Left lung (tissue), 10 donors: ENCODE measurements around the gene POGLUT3. TPM values are rescaled to one million over a fixed set of nuclear protein-coding genes. Genes with fewer than 3 reads are reported as not detected.

Source experiments
- ATAC-seq: fragments of 200-7000 bp; cut with Tn5 transposase; one replicate; pipeline ENCODE4 v1.9.1; 2020; ENCODE audit warnings: moderate library complexity
- DNase-seq, 4 donors: peaks; one replicate each; pipeline ENCODE4 v3.0.0-alpha.2; 2013 to 2020
- H3K27ac ChIP-seq, 2 donors: fragments of 200-600 bp; sonication (generic) in 1 of 2; one replicate each; pipeline versions ENCODE4 v1.5.0 to v1.8.0; 2020 to 2021
- H3K27me3 ChIP-seq, 2 donors: fragments of 200-600 bp; sonication (generic) in 1 of 2; one replicate each; pipeline versions ENCODE4 v1.5.0 to v1.8.0; 2020 to 2021
- H3K36me3 ChIP-seq, 2 donors: fragments of 200-600 bp; sonication (generic) in 1 of 2; one replicate each; pipeline versions ENCODE4 v1.5.0 to v1.8.0; 2020 to 2021
- H3K4me1 ChIP-seq, 2 donors: fragments of 200-600 bp; one replicate each; pipeline ENCODE4 v1.8.0; 2021
- H3K4me3 ChIP-seq, 2 donors: fragments of 200-600 bp; sonication (generic) in 1 of 2; one replicate each; pipeline versions ENCODE4 v1.5.0 to v1.8.0; 2020 to 2021; ENCODE audit warnings: mild to moderate bottlenecking in 1 of 2
- H3K9me3 ChIP-seq, 2 donors: fragments of 200-600 bp; sonication (generic) in 1 of 2; one replicate each; pipeline versions ENCODE4 v1.5.0 to v1.8.0; 2020 to 2021
- CTCF ChIP-seq, 2 donors: fragments of 200-600 bp; sonication (generic) in 1 of 2; IDR thresholded peaks; one replicate each; pipeline versions ENCODE4 v1.5.0 to v1.8.0; 2021; ENCODE audit warnings: antibody characterized with exemption in 2 of 2
- intact Hi-C, 2 donors: fragments of 100-400 bp; cut with DNase I; formaldehyde crosslinking; loops; one replicate each; pipeline versions ENCODE4 v1.11.2 to v1.14.2; 2022
- polyA plus RNA-seq, 6 donors: library from polyadenylated mRNA; unstranded; fragments of 120-200 nt; gene quantifications; one replicate each; pipeline ENCODE4 v1.2.1, GENCODE V29; 2013; ENCODE audit not compliant: insufficient read length in 6 of 6
- total RNA-seq, 2 donors: library from RNA; stranded (reverse); fragmentation: NEBNext Ultra II Directional; extraction: Animal tissue kit (Norgen Biotek cat#: 25700); gene quantifications; one replicate each; pipeline ENCODE4 v1.2.1, GENCODE V29; 2021
- donor health status: DM: no; HTN: yes; CAD: no.
- donor health status: DM: no; HTN: no; CAD: no.

Gene POGLUT3
- total and polyA plus RNA-seq, 8 donors, result 27.4 to 77.7 (median 65.6) TPM

GRCh38 chr11:108522318-108522717 is 24.1 kb upstream of the POGLUT3 start:
- TF ChIP-seq CTCF (IDR thresholded peaks at IDR 0.05), result no peak
- intact Hi-C loops, result no loop called here
- Histone ChIP-seq H3K9me3 (no peaks in the 10 kb centered on the region), H3K36me3 (no peaks in the 10 kb centered on the region), H3K27me3 (no peaks in the 10 kb centered on the region), H3K4me1 (no peaks in the 10 kb centered on the region), H3K27ac (no peak overlapping the region), H3K4me3 (no peak overlapping the region)
- DNase-seq, result no peak
- ATAC-seq, result no peak

- no peak for DNase-seq
- H3K27ac ChIP-seq, result no peak overlapping the region
- no peaks in the 10 kb centered on the region for H3K27me3 ChIP-seq
- H3K9me3 ChIP-seq, result no peaks in the 10 kb centered on the region
- intact Hi-C loops, result no loop called here
- no peak for ATAC-seq
- no peaks in the 10 kb centered on the region for H3K4me1 ChIP-seq
- peaks cover 0 to 12% of the 10 kb centered on the region in 2 donors for H3K36me3 ChIP-seq
- no peak overlapping the region for H3K4me3 ChIP-seq
- TF ChIP-seq CTCF (IDR thresholded peaks at IDR 0.05), result no peak
These were observed 20.4 kb upstream of the POGLUT3 start for GRCh38 chr11:108518581-108518980.

GRCh38 chr11:108516125-108516524 is 17.9 kb upstream of the POGLUT3 start:
- ATAC-seq, result no peak
- H3K4me3 ChIP-seq, result no peak overlapping the region
- no peak for DNase-seq
- TF ChIP-seq CTCF (IDR thresholded peaks at IDR 0.05), result no peak
- peaks cover 0 to 19% of the 10 kb centered on the region in 2 donors for H3K36me3 ChIP-seq
- no peaks in the 10 kb centered on the region for H3K9me3 ChIP-seq
- no peak overlapping the region for H3K27ac ChIP-seq
- no peaks in the 10 kb centered on the region for H3K4me1 ChIP-seq
- H3K27me3 ChIP-seq, result no peaks in the 10 kb centered on the region
- intact Hi-C loops, result no loop called here

- ATAC-seq, result no peak
- no peak for DNase-seq
- Histone ChIP-seq H3K27ac (no peak overlapping the region), H3K36me3 (peaks cover 0 to 19% of the 10 kb centered on the region in 2 donors), H3K4me3 (no peak overlapping the region), H3K4me1 (no peaks in the 10 kb centered on the region), H3K27me3 (no peaks in the 10 kb centered on the region), H3K9me3 (no peaks in the 10 kb centered on the region)
- intact Hi-C loops, result no loop called here
- TF ChIP-seq CTCF (IDR thresholded peaks at IDR 0.05), result no peak
These were observed 14.5 kb upstream of the POGLUT3 start for GRCh38 chr11:108512708-108513107.

GRCh38 chr11:108511851-108512474 is 13.8 kb upstream of the POGLUT3 start:
- no peaks in the 10 kb centered on the region for H3K4me1 ChIP-seq
- H3K36me3 ChIP-seq, result peaks cover 0 to 19% of the 10 kb centered on the region in 2 donors
- TF ChIP-seq CTCF (IDR thresholded peaks at IDR 0.05), result no peak
- no peak overlapping the region for H3K27ac ChIP-seq
- no peaks in the 10 kb centered on the region for H3K27me3 ChIP-seq
- no peak for ATAC-seq
- no peak for DNase-seq
- no peak overlapping the region for H3K4me3 ChIP-seq
- no peaks in the 10 kb centered on the region for H3K9me3 ChIP-seq
- intact Hi-C loops, result no loop called here
